GM12872 (cell line): Measurements from ENCODE around the gene CCDC78.

ENCODE experiments used
- CTCF ChIP-seq: IDR thresholded peaks from 3 replicates; pipeline ENCODE4 v1.5.1; 2011; ENCODE audit warnings: low read depth, mild to moderate bottlenecking, low read length, moderate library complexity; ENCODE audit not compliant: insufficient read depth

CCDC78 gene

GRCh38 chr16:700684-701584 lies 25.3 kb downstream of the CCDC78 start:
- no peak for TF ChIP-seq CTCF

GRCh38 chr16:698911-699671 lies 27.2 kb downstream of the CCDC78 start:
- no peak for TF ChIP-seq CTCF

GRCh38 chr16:695355-696089 lies 30.7 kb downstream of the CCDC78 start:
- no peak for TF ChIP-seq CTCF

DNA sequence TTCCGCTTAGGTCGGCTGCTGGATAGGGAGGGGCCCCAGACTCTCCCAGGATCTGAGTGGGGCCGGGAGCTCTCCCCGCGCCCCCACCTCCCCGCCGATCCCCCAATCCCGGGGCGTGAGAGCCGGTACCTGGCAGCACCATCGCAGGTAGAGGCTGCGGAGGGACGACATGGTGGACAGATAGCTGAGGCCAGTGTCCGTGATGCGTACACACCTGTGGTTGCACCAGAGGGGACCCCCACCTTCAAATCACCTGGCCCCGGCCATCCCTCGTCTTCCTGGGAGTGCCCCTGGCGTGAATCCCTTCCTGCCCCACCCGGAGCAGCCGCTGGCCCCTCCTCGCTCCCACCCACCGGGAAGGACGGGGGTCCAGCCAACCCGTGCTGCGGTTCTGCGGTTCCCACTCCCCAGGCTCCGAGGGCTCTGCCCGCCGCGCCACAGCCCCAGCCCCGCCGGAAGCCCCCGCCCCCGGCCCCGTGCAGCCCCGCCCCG lies 31.3 kb downstream of the CCDC78 start:
- no peak for TF ChIP-seq CTCF

DNA sequence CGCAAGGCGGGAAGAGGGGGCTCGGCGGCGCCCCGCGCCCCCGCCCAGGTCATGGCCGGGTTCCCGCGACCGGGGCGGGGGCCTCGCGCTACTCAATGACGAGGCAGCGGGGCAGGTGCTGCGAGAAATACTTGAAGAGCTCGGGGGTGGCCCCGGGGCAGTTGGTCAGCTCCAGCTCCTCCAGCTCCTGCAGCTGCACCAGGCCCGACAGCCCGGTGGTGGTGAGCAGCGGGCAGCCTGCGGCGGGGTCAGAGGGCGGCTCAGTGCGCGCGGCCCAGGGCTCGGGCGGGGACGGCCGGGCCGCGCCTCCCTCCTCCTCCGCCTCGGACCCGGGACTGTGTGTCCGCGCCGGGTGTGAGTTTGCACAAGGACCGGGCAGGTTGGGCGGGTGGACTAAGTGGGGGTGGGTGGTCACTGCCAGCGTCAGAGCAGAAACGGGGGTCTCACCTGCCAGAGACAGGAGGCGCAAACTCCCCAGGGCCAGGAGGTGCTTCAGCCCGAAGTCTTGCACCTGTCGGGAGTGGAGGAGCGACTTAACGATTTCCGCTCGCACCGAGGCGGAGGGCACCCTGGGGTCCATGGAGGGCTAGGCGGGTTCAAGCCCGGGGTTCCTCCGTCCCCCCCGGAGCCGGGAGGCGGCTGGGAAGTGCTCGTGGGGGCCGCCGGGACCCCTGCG lies 31.9 kb downstream of the CCDC78 start:
- TF ChIP-seq CTCF = no peak

- TF ChIP-seq CTCF = no peak
Observed at GRCh38 chr16:693766-694165, 32.5 kb downstream of the CCDC78 start.
